Renal cortical epithelial cell (primary cell): ENCODE results near the gene DRC1. TPM values are rescaled to one million over a fixed set of nuclear protein-coding genes. Genes with fewer than 3 reads are reported as not detected.

Experiments used
- DNase-seq: peaks from one replicate; pipeline ENCODE4 v3.0.0-alpha.2; 2011; ENCODE audit warnings: low read depth
- total RNA-seq: library from RNA; depleted of rRNA; stranded (reverse); fragments of >200 nt; gene quantifications from 2 replicates; pipeline ENCODE4 v1.2.3, GENCODE V29; 2014

Gene DRC1
- total RNA-seq, 1 donor from 2014 or later: 0.25 TPM

GRCh38 chr2:26399771-26400376 lies 1.8 kb upstream of the DRC1 start:
- DNase-seq: peak; percentile 51

- DNase-seq: no peak
Measured at GRCh38 chr2:26400723-26401122, 997 bp upstream of the DRC1 start.

GRCh38 chr2:26407526-26407925 lies 5.8 kb downstream of the DRC1 start:
- no peak for DNase-seq

GRCh38 chr2:26409785-26410184 lies 8.1 kb downstream of the DRC1 start:
- no peak for DNase-seq

- no peak for DNase-seq
Measured at GRCh38 chr2:26410764-26411243, 9.1 kb downstream of the DRC1 start.

- no peak for DNase-seq
Measured at GRCh38 chr2:26411419-26411818, 9.7 kb downstream of the DRC1 start.

GRCh38 chr2:26412091-26412673 lies 10.5 kb downstream of the DRC1 start:
- DNase-seq: peak; percentile 27

DNA sequence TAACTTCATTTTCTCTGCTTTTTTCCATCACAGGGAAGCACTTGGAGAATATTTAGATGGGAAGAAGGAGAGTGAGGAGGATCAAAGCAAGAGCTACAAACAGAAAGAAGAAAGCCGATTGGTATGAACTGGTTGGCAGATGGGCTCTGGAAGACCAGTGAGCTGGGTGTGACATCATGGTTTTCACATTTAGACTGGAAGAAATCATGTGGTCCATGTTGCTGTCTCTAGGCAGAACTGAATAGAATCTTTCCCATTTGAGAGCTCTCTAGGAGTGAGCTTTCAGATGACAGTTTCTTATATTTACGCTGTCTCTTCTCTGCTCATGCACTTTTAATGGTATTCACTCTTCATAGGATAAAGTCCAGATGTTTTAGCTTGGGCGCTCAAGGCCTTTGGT lies 12.6 kb downstream of the DRC1 start:
- no peak for DNase-seq

- DNase-seq: no peak
Measured at GRCh38 chr2:26421961-26422360, 20.2 kb downstream of the DRC1 start.

- DNase-seq: no peak
Measured at GRCh38 chr2:26422947-26423629, 21.4 kb downstream of the DRC1 start.

DNA sequence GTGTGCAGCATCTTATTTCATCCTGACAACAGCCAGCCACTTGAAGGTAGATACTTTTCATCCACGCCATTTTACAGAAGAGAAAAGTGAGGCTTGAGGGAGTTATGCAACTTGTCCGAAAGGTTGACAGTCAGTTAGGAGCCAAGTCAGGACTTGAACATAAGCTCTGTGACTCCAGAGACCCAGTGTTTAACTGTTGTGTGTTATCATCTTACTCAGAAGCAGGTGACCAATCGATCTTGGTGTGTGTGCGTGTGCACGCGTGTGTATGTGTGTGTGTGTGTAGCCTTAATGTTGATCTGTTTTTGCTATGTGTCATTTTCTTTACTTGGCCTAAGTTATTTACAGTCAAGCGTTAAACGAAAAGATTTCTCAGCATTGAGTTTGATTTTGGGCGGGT lies 22.0 kb downstream of the DRC1 start:
- DNase-seq: no peak

- no peak for DNase-seq
Measured at GRCh38 chr2:26424221-26424620, 22.5 kb downstream of the DRC1 start.

DNA sequence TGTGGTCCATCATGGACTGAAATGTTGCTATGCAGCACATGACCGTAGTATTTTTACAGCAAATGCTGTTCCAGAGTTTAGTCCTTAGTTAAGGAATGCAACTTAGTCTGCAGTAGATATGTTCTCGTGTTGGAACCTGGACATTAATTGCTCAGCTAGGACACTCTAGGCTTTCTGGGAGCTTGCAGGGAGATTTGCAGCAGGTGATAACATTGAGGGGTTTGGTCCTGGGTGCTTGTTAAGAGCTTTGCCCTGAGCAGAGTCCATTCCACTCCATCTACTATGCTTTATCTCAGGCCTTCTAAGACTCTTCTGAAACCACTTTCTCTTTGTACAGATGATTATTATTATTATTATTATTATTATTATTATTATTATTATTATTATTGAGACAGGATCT lies 27.1 kb downstream of the DRC1 start:
- DNase-seq: no peak

- peak; percentile 3 for DNase-seq
Measured at GRCh38 chr2:26429779-26430578, 28.3 kb downstream of the DRC1 start.

DNA sequence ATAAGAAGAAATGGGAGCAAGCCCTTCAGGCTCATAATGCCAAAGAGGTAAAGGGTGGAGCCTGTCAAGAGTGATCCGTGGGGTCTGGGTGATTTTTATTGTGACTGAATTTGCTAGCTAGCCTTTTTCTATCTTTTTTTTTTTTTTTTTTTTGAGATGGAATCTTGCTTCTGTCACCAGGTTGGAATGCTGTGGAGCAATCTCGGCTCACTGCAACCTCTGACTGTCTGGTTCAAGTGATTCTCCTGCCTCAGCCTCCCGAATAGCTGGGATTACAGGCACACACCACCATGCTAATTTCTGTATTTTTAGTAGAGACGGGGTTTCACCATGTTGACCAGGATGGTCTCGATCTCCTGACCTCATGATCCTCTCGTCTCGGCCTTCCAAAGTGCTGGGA lies 29.1 kb downstream of the DRC1 start:
- peak; percentile 4 for DNase-seq

GRCh38 chr2:26432363-26432762 lies 30.6 kb downstream of the DRC1 start:
- no peak for DNase-seq

DNA sequence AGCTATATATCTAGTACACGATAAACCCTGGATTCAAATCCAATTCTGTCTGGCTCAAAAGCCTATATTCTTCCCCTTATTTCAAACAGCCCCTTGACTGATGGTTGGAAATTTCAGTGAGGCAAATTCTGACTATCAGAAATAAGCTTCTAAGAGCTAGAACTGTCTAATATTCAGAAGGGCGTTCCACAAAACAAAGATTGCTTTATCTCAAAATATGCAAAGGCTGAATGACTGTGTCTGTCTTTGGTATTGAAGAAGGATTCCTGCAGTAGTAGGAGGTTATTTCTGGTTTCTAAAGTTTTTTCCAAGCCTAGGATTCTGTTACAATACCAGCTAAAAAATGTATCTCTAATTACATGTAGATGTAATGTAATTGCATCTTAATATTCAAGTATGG lies 31.1 kb downstream of the DRC1 start:
- no peak for DNase-seq

DNA sequence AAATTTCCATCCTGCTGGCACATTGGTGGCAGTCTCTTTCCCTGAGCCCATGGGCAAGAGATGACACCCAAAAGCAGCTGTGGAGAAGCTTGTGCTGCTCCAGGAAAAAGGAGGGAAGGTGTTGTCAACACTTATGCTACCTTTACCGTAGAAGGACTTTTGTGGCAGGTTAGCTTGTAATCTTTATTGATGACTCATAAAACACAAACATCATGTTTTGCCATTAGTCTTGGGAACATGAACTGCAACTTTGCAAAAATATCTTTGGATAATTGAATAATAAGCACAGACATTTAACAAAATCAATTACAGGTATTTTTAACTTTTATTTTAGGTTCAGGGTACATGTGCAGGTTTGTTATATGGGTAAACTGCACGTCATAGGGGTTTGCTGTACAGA lies 33.4 kb downstream of the DRC1 start:
- DNase-seq: peak; percentile 15

- DNase-seq: peak; percentile 38
Measured at GRCh38 chr2:26438526-26438925, 36.8 kb downstream of the DRC1 start.

DNA sequence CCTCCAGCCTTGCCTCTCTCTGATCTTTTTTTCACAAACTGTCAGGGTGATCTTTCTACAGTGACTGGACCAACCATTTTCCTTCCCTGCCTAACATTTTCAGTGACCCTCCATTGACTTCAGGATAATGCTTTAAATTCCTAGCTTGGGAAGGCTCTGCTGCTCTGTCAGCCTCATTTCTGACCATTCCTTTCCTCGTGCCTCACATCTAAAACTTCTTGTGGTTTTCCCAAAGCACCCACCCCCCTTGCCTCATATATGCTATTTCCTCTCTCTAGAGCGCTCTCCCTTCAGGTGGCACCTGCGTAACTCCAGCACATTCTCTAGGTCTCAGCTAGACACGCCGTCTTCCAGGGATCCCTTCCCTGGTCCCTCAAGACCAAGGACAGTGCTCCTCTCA lies 37.2 kb downstream of the DRC1 start:
- DNase-seq: no peak

DNA sequence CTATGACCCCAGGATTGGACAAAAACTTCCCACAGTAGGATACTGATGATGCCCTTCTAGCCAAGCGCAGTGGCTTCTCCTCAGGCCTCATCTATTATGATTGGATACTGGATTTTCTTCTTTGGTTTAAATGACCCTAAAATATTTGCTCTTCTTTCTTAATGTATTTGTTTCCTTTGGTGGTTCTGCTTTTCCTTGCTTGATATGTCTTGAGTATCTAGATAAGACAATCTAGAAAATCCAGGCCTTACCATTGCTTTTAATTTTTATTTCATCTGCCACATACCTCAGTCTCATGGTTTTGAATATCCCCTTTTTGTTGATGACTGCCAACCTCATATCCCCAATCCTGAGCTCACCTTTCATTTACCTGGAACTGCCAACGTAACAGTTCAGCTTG lies 40.6 kb downstream of the DRC1 start:
- DNase-seq: no peak

GRCh38 chr2:26442707-26443106 lies 41.0 kb downstream of the DRC1 start:
- DNase-seq: peak; percentile 7

DNA sequence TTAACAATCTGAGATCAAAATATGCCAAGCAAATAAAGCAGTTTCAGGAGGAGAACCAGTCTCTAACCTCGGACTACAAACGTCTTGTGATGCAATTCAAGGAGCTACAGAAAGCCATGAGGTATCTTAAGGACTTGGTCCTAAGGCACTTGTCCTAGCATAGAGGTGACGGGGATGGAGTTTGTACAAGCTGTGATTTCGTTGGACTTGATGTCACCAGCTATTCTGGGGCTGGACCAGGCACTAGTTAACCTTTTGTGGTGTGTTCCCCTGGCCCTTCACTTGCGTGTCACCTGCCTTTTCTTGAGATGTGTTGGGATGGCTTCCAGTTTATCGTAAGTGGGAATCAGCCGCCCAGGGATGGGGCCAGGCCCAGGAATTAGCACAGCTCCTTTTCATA lies 42.5 kb downstream of the DRC1 start:
- no peak for DNase-seq
